K562 (cell line): ENCODE measurements around the gene RNU2-63P. TPM values are rescaled to one million over a fixed set of nuclear protein-coding genes. Genes with fewer than 3 reads are reported as not detected.

Experiments used
- ATAC-seq: fragments of 200-7000 bp; cut with Tn5 transposase; 3 replicates; pipeline ENCODE4 v1.9.1; 2020; ENCODE audit warnings: moderate library complexity
- BruUV-seq: library from RNA; stranded (reverse); fragments of 400-500 nt; replicated peaks from 2 replicates; lab custom pipeline; 2021; lab: Mats Ljungman, UMichigan
- CTCF ChIA-PET: fragments of 300-600 bp; formaldehyde crosslinking; extraction: SDS; loops from one replicate; lab custom pipeline; 2021; ENCODE audit warnings: low intra/inter-chr PET ratio; lab: Yijun Ruan, JAX
- POLR2A ChIA-PET: fragments of 300-600, 350-650 bp; sonication (Branson Sonifier 250); formaldehyde crosslinking; extraction: SDS; loops from one replicate; lab custom pipeline; 2021; ENCODE audit warnings: antibody characterized with exemption, inconsistent platforms; lab: Yijun Ruan, JAX
- DNase-seq, 4 experiments: peaks; one replicate each; pipeline versions ENCODE4 v3.0.0 to v3.0.0-alpha.2; 2011 to 2018; ENCODE audit warnings: low spot score in 3 of 4, mixed read lengths in 3 of 4; ENCODE audit errors: extremely low read depth in 1 of 4
- FAIRE-seq: peaks from 2 replicates; lab custom pipeline; 2011; peaks lifted over from hg19 to GRCh38; lab: Jason Lieb, UNC
- H2AFZ ChIP-seq: 2 replicates; pipeline ENCODE4 v1.6.0; 2011; ENCODE audit warnings: low read depth, low read length, control low read depth, inconsistent platforms
- H3K27ac ChIP-seq: fragments of 200-600 bp; 3 replicates; pipeline ENCODE4 v1.8.0; 2011; ENCODE audit warnings: low read depth, mild to moderate bottlenecking, control low read depth, inconsistent platforms, low read length, moderate library complexity, mixed read lengths; ENCODE audit errors: extremely low read depth
- H3K27me3 ChIP-seq, 2 experiments: fragments of 300-600 bp in 1 of 2; 2 replicates in 1 of 2; 3 replicates in 1 of 2; pipeline versions ENCODE4 v1.6.0 to v1.8.0; 2011; ENCODE audit warnings: inconsistent platforms in 2 of 2, low read length in 2 of 2, mild to moderate bottlenecking in 1 of 2, mixed read lengths in 1 of 2, moderate library complexity in 1 of 2; ENCODE audit not compliant: control insufficient read depth in 2 of 2, insufficient read depth in 2 of 2
- H3K36me3 ChIP-seq: fragments of 300-600 bp; 3 replicates; pipeline ENCODE4 v1.8.0; 2011; ENCODE audit warnings: mild to moderate bottlenecking, low read length, inconsistent platforms; ENCODE audit not compliant: control insufficient read depth, insufficient read depth
- H3K4me1 ChIP-seq, 2 experiments: fragments of 200-600 bp in 1 of 2; replicated peaks in 1 of 2; 2 replicates in 1 of 2; 3 replicates in 1 of 2; pipeline versions ENCODE4 v1.5.1 to v1.8.0; 2011; ENCODE audit warnings: inconsistent platforms in 2 of 2, low read length in 2 of 2, mild to moderate bottlenecking in 1 of 2, mixed read lengths in 1 of 2, moderate library complexity in 1 of 2; ENCODE audit not compliant: control insufficient read depth in 2 of 2, insufficient read depth in 2 of 2
- H3K4me2 ChIP-seq: 2 replicates; pipeline ENCODE4 v1.6.1; 2011; ENCODE audit warnings: low read length, control low read depth, inconsistent platforms, mixed read lengths; ENCODE audit not compliant: insufficient read depth
- H3K4me3 ChIP-seq: fragments of 200-600 bp; sonication (generic), shearing (Covaris generic); 2 replicates; pipeline ENCODE4 v1.5.1; 2016; ENCODE audit warnings: control low read depth, inconsistent platforms
- H3K79me2 ChIP-seq: fragments of 200-600 bp; 3 replicates; pipeline ENCODE4 v1.8.0; 2011; ENCODE audit warnings: low read length, inconsistent platforms; ENCODE audit not compliant: control insufficient read depth, insufficient read depth
- H3K9ac ChIP-seq, 2 experiments: 2 replicates each; pipeline versions ENCODE4 v1.6.0 to v1.6.1; 2011; ENCODE audit warnings: low read depth in 2 of 2, low read length in 2 of 2, control low read depth in 1 of 2, inconsistent platforms in 1 of 2, mild to moderate bottlenecking in 1 of 2, mixed read lengths in 1 of 2; ENCODE audit not compliant: insufficient read depth in 1 of 2
- H3K9me1 ChIP-seq: one replicate; pipeline ENCODE4 v1.6.0; 2011; ENCODE audit warnings: inconsistent platforms, mild to moderate bottlenecking, low read length, moderate library complexity; ENCODE audit not compliant: control insufficient read depth, insufficient read depth
- H3K9me3 ChIP-seq: replicated peaks from 2 replicates; pipeline ENCODE4 v1.5.1; 2011; ENCODE audit warnings: low read depth, low read length, inconsistent platforms; ENCODE audit not compliant: control insufficient read depth, insufficient read depth
- H4K20me1 ChIP-seq: replicated peaks from 2 replicates; pipeline ENCODE4 v1.6.1; 2011; ENCODE audit warnings: low read length, inconsistent platforms, mixed read lengths; ENCODE audit not compliant: control insufficient read depth, insufficient read depth
- CC2D1A ChIP-seq: fragments of 450-650 bp; IDR thresholded peaks from 2 replicates; pipeline ENCODE4 v1.6.1; 2017; ENCODE audit warnings: mild to moderate bottlenecking
- CREBBP ChIP-seq: IDR thresholded peaks from one replicate; pipeline ENCODE4 v1.6.1; 2012; ENCODE audit warnings: low read depth, mild to moderate bottlenecking, control low read depth, inconsistent platforms, low read length
- HNRNPLL ChIP-seq: fragments of 200-400 bp; formaldehyde crosslinking; IDR thresholded peaks from 2 replicates; pipeline ENCODE4 v1.6.1; 2017; ENCODE audit warnings: low read length, low read depth, mild to moderate bottlenecking; ENCODE audit not compliant: poor library complexity, severe bottlenecking
- L3MBTL2 ChIP-seq: fragments of 450-650 bp; IDR thresholded peaks from 2 replicates; pipeline ENCODE4 v1.6.1; 2016; ENCODE audit warnings: mild to moderate bottlenecking, moderate library complexity
- MNT ChIP-seq, 2 experiments: fragments of 450-650 bp; conservative IDR thresholded peaks; 2 replicates each; pipeline ENCODE4 v1.6.1; 2017; ENCODE audit warnings: mild to moderate bottlenecking in 2 of 2, moderate library complexity in 2 of 2
- MTA1 ChIP-seq: fragments of 450-650 bp; IDR thresholded peaks from 2 replicates; pipeline ENCODE4 v1.6.1; 2017; ENCODE audit warnings: borderline replicate concordance
- MTA2 ChIP-seq: fragments of 450-650 bp; IDR thresholded peaks from 2 replicates; pipeline ENCODE4 v1.6.1; 2016; ENCODE audit warnings: low read depth
- MXI1 ChIP-seq: IDR thresholded peaks from 2 replicates; pipeline ENCODE4 v1.6.1; 2011; ENCODE audit warnings: low read depth, mild to moderate bottlenecking, improper control_type of control experiment, low read length
- NCOA1 ChIP-seq: fragments of 450-650 bp; IDR thresholded peaks from 2 replicates; pipeline ENCODE4 v1.6.1; 2016; ENCODE audit warnings: low read depth
- PTRF ChIP-seq: fragments of 450-650 bp; IDR thresholded peaks from 2 replicates; pipeline ENCODE4 v1.6.1; 2016; ENCODE audit warnings: mild to moderate bottlenecking, missing genetic modification characterization, missing compliant biosample characterization
- SMC3 ChIP-seq: conservative IDR thresholded peaks from 2 replicates; pipeline ENCODE4 v1.6.1; 2011; ENCODE audit warnings: low read depth, low read length, improper control_type of control experiment; ENCODE audit not compliant: insufficient read depth
- ZBTB5 ChIP-seq: fragments of 450-650 bp; IDR thresholded peaks from 2 replicates; pipeline ENCODE4 v1.6.1; 2017; ENCODE audit warnings: antibody characterized with exemption
- ZNF395 ChIP-seq: fragments of 200-800 bp; sonication (Bioruptor generic); IDR thresholded peaks from 2 replicates; pipeline ENCODE4 v1.6.1; 2017; ENCODE audit warnings: missing genetic modification characterization, missing compliant biosample characterization
- ZNF644 ChIP-seq: fragments of 200-800 bp; sonication (Bioruptor generic); IDR thresholded peaks from 2 replicates; pipeline ENCODE4 v1.6.1; 2016; ENCODE audit warnings: low read depth, missing genetic modification characterization, missing compliant biosample characterization
- WGBS: fragments of 100-300 bp; shearing (Covaris generic); methylation state at CpG from one replicate; pipeline ENCODE4 v1.1.6; 2016; ENCODE audit warnings: low coverage, mixed read lengths; ENCODE audit not compliant: insufficient coverage; ENCODE audit errors: missing lambda C conversion rate; 5-methylcytosine and 5-hydroxymethylcytosine counted together
- in situ Hi-C: fragments of 300-500 bp; cut with MboI; formaldehyde crosslinking; loops from 4 replicates; pipeline ENCODE4 v1.15.0; 2018; ENCODE audit warnings: inconsistent platforms, mixed read lengths
- intact Hi-C: fragments of 100-400 bp; cut with micrococcal nuclease; formaldehyde crosslinking; loops from 2 replicates; pipeline ENCODE4 v1.14.2; 2022
- polyA plus RNA-seq, 8 experiments: library from polyadenylated mRNA; depleted of rRNA in 4 of 8; stranded (reverse) in 5 of 8; unstranded in 3 of 8; fragments of >200 nt; fragmentation: Nextera tagmentation in 2 of 8; fragmentation: Illumina TruSeq in 1 of 8; extraction: Ambion mirVana in 2 of 8; extraction: Trizol in 1 of 8; gene quantifications; 2 replicates each; pipeline versions ENCODE4 v1.2.1 to v1.2.3, GENCODE V29; 2011 to 2014; ENCODE audit warnings: inconsistent platforms in 1 of 8, missing spikeins in 1 of 8
- total RNA-seq, 7 experiments: library from RNA; depleted of rRNA in 6 of 7; stranded (reverse); fragments of >200 nt in 6 of 7; fragmentation: Illumina TruSeq in 2 of 7; extraction: Trizol in 2 of 7; gene quantifications; 2 replicates each; pipeline versions ENCODE4 v1.2.1 to v1.2.3, GENCODE V29; 2011 to 2021; ENCODE audit warnings: low replicate concordance in 1 of 7

RNU2-63P gene
- total and polyA plus RNA-seq, 9 of the 15 experiments (the other 6 are each of a cell fraction or from before 2014, with no cell fraction given): 5.8 to 253 (median 169) TPM; not detected in 4

- Histone ChIP-seq H3K9ac (no peak overlapping the region), H2AFZ (no peak overlapping the region), H3K27me3 (no peaks in the 10 kb centered on the region), H3K36me3 (no peaks in the 10 kb centered on the region), H3K27ac (no peak overlapping the region), H3K79me2 (peaks cover 9% of the 10 kb centered on the region), H3K4me3 (no peak overlapping the region), H3K4me2 (no peak overlapping the region), H4K20me1 (no peaks in the 10 kb centered on the region), H3K9me3 (no peaks in the 10 kb centered on the region), H3K4me1 (peaks cover 33 to 54% of the 10 kb centered on the region in 2 experiments), H3K9me1 (no peaks in the 10 kb centered on the region)
- intact Hi-C loops (loop anchor here (2.0 to 5.0 kb wide), 2 partner anchors 99 to 127 kb away; no protein-coding TSS in a partner anchor), in situ Hi-C loops (loop anchor here (5.0 kb wide), 1 partner anchor 97 kb away; no protein-coding TSS in a partner anchor)
- WGBS: 45% methylated on average over 5 of the region's 5 CpGs
- peak; percentile 83 for FAIRE-seq
- ATAC-seq: peak; percentile 38
- POLR2A ChIA-PET: interaction anchor here (0.9 to 2.1 kb wide), 6 partner anchors 8 to 50 kb away, joined by 3 to 8 read pairs (median 4); partner anchors contain the start of gene RNU2-63P
- CTCF ChIA-PET: interaction anchor here (0.5 to 1.9 kb wide), 3 partner anchors 73 to 361 kb away, joined by 3 to 12 read pairs (median 4); no protein-coding TSS in a partner anchor
- DNase-seq: peak; percentile 62 to 67 (median 64)
- BruUV-seq: no TSS peak
- TF ChIP-seq ZNF395 (CRISPR knock-in tag) (no peak), ZBTB5 (no peak), PTRF (tag) (no peak), HNRNPLL (no peak), CREBBP (no peak), NCOA1 (no peak), L3MBTL2 (0 out of 2 replicates have a peak, but pooled peaks have one; percentile 16), MNT (conservative IDR thresholded peaks at IDR 0.05) (0 out of 4 replicates have a peak, but pooled peaks of 1 of the 2 experiments have one; percentile 5), MTA2 (no peak), CC2D1A (0 out of 2 replicates have a peak, but pooled peaks have one; percentile 21), ZNF644 (tag) (no peak), MTA1 (no peak), SMC3 (peak; percentile 63), MXI1 (no peak)
Measured at GRCh38 chr2:88059979-88060906, 43.9 kb upstream of the RNU2-63P start.
